Measurements from ENCODE around the gene LYRM7. TPM values are rescaled to one million over a fixed set of nuclear protein-coding genes. Genes with fewer than 3 reads are reported as not detected.

The LYRM7 gene
- total RNA-seq, 4 donors from 2014 or later = 6.6 to 8.8 (median 7.9) TPM

DNA sequence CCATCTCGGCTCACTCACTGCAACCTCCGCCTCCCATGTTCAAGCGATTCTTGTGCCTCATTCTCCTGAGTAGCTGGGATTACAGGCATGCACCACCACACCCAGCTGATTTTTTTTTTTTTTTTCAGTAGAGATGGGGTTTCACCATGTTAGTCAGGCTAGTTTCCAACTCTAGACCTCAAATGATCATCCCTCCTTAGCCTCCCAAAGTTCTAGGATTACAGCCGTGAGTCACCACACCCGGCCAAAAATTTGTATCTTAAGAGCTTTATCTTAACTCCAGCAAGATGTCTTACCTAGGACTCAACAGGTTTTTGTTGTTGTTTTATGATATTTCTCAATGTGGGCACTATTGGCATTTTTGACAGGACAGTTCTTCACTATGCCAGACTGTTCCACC lies 27.9 kb downstream of the LYRM7 start:
- no peak for DNase-seq
- Histone ChIP-seq H3K9me3 (no peaks in the 10 kb centered on the region), H3K36me3 (no peaks in the 10 kb centered on the region), H3K27ac (no peak overlapping the region), H3K4me3 (no peak overlapping the region), H3K27me3 (no peaks in the 10 kb centered on the region), H3K4me1 (peaks cover 0 to 4% (median 0%) of the 10 kb centered on the region in 4 donors)
- no peak for TF ChIP-seq CTCF (IDR thresholded peaks at IDR 0.05)
- TF ChIP-seq POLR2A (IDR thresholded peaks at IDR 0.05) = no peak

GRCh38 chr5:131200560-131200959 lies 29.8 kb downstream of the LYRM7 start:
- Histone ChIP-seq H3K4me1 (no peaks in the 10 kb centered on the region), H3K4me3 (no peak overlapping the region), H3K27ac (no peak overlapping the region), H3K36me3 (no peaks in the 10 kb centered on the region), H3K9me3 (no peaks in the 10 kb centered on the region), H3K27me3 (no peaks in the 10 kb centered on the region)
- TF ChIP-seq CTCF (IDR thresholded peaks at IDR 0.05) = no peak
- TF ChIP-seq POLR2A (IDR thresholded peaks at IDR 0.05) = no peak
- no peak for DNase-seq

DNA sequence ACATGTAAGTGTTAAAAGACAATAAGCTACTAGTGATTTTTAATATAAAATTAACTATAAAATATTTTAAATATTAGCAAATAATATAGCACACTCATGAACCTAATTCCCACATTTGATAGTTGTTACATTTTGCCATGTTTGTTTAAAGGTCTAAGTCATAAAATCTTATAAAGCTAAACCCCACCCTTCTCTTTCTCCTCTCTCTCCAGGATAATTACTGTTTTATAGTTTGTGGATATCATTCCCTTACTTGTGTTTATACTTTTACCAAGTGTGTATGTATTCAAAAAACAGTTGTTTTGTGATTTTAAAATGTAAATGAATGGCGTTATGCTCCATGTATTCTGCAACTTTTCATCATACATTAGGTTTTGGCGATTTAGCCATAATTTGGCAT lies 34.2 kb downstream of the LYRM7 start:
- TF ChIP-seq POLR2A (IDR thresholded peaks at IDR 0.05) = no peak
- no peak for TF ChIP-seq CTCF (IDR thresholded peaks at IDR 0.05)
- Histone ChIP-seq H3K4me1 (no peaks in the 10 kb centered on the region), H3K27ac (no peak overlapping the region), H3K4me3 (no peak overlapping the region), H3K9me3 (no peaks in the 10 kb centered on the region), H3K27me3 (no peaks in the 10 kb centered on the region), H3K36me3 (no peaks in the 10 kb centered on the region)
- DNase-seq = no peak

DNA sequence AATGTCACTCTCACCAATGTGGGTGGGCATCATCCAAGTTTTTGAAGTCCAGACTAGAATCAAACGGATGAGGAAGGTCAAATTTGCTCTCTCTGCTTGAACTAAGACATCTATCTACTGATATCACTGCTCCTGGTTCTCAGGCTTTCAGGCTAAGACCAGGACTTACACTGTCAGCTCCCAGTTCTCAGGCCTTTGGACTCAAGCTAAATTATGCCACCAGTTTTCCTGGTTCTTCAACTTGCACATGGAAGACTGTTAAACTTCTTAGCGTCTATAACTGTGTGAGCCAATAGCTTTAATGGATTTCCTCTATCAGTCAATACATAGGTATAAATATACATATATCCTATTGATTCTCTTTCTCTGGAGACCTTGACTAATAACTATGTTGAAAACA lies 35.3 kb downstream of the LYRM7 start:
- Histone ChIP-seq H3K27me3 (no peaks in the 10 kb centered on the region), H3K4me1 (no peaks in the 10 kb centered on the region), H3K36me3 (no peaks in the 10 kb centered on the region), H3K9me3 (no peaks in the 10 kb centered on the region), H3K27ac (no peak overlapping the region), H3K4me3 (no peak overlapping the region)
- TF ChIP-seq CTCF (IDR thresholded peaks at IDR 0.05) (no peak), POLR2A (IDR thresholded peaks at IDR 0.05) (no peak)
- DNase-seq = no peak

DNA sequence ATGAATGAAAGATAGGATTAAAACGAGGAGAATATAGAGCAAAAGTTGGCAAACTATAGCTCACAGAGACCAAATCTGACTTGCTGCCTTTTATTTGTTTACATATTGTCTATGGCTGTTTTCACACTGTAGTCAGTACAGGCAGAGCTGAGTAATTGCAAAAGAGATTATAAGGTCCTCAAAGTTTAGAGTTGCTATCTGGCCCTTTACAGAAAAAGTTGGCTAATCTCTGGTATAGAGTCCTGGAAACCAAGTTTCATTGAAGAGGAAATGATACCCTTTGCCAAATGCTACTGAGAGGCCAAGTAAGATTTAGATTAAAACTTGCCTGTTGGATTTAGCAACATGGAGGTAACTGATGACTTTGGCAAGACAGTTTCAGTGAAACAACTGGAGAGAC lies 36.0 kb downstream of the LYRM7 start:
- Histone ChIP-seq H3K27me3 (no peaks in the 10 kb centered on the region), H3K9me3 (no peaks in the 10 kb centered on the region), H3K4me1 (peaks cover 0 to 2% (median 0%) of the 10 kb centered on the region in 4 donors), H3K27ac (no peak overlapping the region), H3K36me3 (no peaks in the 10 kb centered on the region), H3K4me3 (no peak overlapping the region)
- DNase-seq = no peak
- TF ChIP-seq CTCF (IDR thresholded peaks at IDR 0.05) (no peak), POLR2A (IDR thresholded peaks at IDR 0.05) (no peak)

GRCh38 chr5:131209175-131209505 lies 38.4 kb downstream of the LYRM7 start:
- TF ChIP-seq POLR2A (IDR thresholded peaks at IDR 0.05) (no peak), CTCF (IDR thresholded peaks at IDR 0.05) (no peak)
- Histone ChIP-seq H3K9me3 (no peaks in the 10 kb centered on the region), H3K4me1 (peaks cover 0 to 5% (median 0%) of the 10 kb centered on the region in 4 donors), H3K4me3 (no peak overlapping the region), H3K27me3 (no peaks in the 10 kb centered on the region), H3K27ac (peak overlapping the region in 3 of 4 donors; percentile 13 to 76 (median 36)), H3K36me3 (no peaks in the 10 kb centered on the region)
- DNase-seq = no peak

All from Peyer's patch (tissue), 4 donors.